HL-60 (cell line): ENCODE measurements around the gene GRM4.

ENCODE experiments used
- GABPA ChIP-seq: IDR thresholded peaks from 2 replicates; pipeline ENCODE4 v1.6.1; 2012; ENCODE audit warnings: low read depth
- POLR2AphosphoS5 ChIP-seq: IDR thresholded peaks from 2 replicates; pipeline ENCODE4 v1.6.1; 2012; ENCODE audit warnings: low read depth
- TF ChIP-seq, protein P1 (sequence below): IDR thresholded peaks from one replicate; pipeline ENCODE4 v1.5.1; 2011; ENCODE audit warnings: low read length, control low read depth, inconsistent platforms; ENCODE audit not compliant: insufficient read depth
- TF ChIP-seq, protein P2 (sequence below): IDR thresholded peaks from 2 replicates; pipeline ENCODE4 v1.6.1; 2012; ENCODE audit warnings: low read depth; ENCODE audit not compliant: insufficient replicate concordance

DNA sequence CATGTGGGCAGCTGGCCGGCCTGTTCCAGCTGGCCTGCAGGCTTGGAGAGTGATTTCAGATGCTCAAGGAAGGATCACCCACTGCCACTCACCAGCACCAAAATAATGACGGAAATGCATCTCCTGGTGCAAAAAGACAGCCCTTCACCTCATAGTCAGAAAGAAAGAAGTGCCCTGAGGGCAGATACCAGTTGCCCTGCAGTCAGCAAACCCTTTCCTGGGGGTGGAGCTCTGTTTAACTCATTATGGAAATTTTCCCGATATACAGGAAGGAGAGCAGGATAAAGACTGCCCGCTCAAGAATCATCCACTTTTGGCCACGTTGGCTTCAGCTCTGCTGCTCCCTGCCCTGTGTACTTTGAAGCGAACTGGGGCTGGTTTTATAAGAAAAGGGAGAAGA is 127.9 kb downstream of the GRM4 start:
- TF ChIP-seq, protein P1, sequence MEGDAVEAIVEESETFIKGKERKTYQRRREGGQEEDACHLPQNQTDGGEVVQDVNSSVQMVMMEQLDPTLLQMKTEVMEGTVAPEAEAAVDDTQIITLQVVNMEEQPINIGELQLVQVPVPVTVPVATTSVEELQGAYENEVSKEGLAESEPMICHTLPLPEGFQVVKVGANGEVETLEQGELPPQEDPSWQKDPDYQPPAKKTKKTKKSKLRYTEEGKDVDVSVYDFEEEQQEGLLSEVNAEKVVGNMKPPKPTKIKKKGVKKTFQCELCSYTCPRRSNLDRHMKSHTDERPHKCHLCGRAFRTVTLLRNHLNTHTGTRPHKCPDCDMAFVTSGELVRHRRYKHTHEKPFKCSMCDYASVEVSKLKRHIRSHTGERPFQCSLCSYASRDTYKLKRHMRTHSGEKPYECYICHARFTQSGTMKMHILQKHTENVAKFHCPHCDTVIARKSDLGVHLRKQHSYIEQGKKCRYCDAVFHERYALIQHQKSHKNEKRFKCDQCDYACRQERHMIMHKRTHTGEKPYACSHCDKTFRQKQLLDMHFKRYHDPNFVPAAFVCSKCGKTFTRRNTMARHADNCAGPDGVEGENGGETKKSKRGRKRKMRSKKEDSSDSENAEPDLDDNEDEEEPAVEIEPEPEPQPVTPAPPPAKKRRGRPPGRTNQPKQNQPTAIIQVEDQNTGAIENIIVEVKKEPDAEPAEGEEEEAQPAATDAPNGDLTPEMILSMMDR = no peak
- TF ChIP-seq GABPA (no peak), POLR2AphosphoS5 (no peak)
- TF ChIP-seq, protein P2, sequence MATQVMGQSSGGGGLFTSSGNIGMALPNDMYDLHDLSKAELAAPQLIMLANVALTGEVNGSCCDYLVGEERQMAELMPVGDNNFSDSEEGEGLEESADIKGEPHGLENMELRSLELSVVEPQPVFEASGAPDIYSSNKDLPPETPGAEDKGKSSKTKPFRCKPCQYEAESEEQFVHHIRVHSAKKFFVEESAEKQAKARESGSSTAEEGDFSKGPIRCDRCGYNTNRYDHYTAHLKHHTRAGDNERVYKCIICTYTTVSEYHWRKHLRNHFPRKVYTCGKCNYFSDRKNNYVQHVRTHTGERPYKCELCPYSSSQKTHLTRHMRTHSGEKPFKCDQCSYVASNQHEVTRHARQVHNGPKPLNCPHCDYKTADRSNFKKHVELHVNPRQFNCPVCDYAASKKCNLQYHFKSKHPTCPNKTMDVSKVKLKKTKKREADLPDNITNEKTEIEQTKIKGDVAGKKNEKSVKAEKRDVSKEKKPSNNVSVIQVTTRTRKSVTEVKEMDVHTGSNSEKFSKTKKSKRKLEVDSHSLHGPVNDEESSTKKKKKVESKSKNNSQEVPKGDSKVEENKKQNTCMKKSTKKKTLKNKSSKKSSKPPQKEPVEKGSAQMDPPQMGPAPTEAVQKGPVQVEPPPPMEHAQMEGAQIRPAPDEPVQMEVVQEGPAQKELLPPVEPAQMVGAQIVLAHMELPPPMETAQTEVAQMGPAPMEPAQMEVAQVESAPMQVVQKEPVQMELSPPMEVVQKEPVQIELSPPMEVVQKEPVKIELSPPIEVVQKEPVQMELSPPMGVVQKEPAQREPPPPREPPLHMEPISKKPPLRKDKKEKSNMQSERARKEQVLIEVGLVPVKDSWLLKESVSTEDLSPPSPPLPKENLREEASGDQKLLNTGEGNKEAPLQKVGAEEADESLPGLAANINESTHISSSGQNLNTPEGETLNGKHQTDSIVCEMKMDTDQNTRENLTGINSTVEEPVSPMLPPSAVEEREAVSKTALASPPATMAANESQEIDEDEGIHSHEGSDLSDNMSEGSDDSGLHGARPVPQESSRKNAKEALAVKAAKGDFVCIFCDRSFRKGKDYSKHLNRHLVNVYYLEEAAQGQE = no peak
